KG1 (cell line): ENCODE results near the gene CPA1.

Experiments used
- DNase-seq: peaks from one replicate; lab custom pipeline; 2025; lab: John Stamatoyannopoulos, UW

Gene CPA1

DNA sequence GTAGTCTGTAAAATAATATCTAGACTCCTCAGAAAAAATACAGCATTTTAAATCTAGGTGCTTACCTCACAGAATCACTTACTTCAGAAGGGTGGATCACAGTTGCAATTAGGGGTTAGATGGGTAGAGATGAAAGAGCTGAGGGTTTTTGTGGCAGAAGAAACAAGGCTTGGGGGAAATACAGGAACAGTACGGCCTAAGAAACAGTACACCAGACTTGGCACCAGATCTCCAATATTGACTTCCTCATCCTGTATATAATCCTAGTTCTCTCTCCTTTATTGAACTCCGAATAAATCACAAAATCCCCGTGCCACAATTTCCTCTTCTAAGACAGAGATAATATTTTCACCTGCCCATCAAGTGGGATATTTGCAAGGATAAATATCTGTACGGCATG, 46.3 kb downstream of the CPA1 start:
- no peak for DNase-seq

DNA sequence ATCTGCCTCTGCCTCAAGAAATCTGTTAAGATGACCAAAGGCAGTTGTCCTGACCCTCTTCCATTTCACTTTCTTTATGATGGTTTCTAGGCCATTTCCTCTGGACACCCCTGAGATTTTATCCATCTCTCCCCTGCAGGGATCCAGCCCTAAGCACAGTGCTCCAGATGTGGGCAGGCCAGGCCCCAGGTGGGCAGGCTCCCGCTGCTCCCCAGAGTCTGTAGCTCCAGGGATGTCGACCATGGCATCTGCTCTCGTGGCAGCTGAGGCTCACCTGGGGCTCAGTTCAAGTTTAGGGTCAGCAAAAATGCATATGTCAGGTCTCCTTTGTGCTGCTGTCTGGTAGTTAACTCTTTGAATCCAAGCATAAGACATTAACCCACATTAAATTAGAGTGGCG, 48.7 kb downstream of the CPA1 start:
- no peak for DNase-seq

DNA sequence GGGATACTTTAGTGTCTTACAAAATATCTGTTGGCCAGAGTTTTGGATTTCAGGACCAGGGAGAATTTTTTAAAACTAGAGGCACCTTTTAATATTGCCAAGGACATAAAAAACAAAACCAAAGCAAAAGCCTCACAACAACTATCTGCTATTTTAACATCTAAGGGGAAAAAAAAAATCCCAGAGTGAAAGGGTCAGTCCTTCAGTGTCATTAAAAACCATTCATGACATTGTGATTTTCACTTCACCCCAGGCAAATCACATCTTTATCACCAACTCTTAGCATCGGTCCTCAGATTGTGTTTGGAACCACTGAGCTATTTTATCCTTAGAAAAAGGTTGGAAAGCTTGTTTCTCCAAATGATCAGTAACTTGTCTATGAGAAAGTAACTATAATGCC, 49.8 kb downstream of the CPA1 start:
- DNase-seq, result no peak

DNA sequence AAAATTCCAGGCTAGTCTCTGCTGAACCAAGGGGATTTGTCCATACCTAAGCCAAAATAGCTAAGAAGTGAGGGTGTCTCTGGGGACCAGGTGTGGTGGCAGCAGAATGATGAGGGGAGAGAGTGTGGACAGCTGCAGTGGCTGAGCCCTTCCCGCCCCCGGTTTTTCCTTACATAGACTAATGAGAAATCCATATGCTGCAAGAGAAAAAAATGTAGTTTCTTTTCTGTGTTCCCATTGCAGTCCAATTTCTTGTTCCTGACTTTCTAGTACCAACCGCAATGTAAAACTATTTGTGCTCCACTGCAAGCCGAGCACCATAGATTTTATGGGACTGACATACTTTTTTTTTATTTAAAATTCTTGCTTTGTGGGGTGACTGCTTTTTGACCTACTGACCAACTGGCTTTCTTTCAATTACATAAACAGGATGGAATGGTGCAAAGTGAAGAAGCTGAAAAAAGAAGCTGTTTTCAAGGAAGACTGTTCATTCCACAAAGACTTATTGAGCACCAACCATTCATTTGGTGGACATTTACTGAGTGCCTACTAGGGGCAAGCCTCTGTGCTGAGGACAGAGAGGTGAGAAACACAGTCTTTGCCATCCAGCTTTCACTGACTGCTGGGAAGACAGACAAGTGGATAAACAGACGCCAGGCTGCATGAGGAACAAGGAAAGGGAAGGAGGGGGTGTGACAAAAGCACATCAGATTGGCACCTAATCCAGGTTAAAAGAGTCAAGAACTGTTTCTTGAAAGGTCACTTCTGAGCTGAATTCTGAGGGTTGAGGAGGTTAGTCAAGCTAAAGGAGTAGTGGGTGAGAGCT, 50.8 kb downstream of the CPA1 start:
- no peak for DNase-seq

DNA sequence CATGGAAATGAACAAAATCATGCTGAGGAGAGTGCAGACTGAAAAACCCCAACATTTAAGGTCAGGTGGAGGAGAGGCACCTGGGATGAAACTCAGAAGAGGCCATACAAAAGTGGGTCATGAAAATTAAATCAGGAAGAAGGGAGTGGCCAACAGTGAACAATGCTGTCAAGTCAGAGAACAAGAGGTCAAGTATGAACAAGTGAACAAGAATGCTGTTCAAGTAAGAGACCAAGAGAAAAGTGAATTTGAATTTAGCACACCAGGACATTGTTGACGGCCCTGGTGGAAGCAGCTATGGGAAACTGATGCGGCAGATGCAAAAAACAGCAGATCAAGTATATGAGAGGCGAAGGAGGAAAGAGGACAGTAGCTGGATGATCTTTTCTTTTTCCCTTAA, 52.6 kb downstream of the CPA1 start:
- DNase-seq, result no peak

DNA sequence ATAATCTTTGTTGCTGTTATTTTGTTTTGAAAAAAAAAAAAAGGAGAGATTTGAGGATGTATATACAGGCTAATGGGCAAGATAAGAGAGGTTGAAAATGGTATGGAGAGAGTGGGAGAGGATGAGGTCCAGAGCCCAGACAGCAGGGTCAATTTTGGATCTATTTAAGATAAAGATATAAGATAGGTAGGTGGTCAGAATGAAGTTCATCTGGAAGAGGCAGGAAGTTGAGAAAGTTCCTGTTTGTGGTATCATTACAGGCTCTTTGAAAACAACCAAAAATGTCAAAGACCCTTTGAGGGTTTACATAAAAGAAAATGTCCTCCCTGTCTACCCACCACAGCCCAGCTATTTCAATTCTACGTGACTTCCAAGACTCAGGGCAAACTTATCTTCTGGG, 53.0 kb downstream of the CPA1 start:
- no peak for DNase-seq

DNA sequence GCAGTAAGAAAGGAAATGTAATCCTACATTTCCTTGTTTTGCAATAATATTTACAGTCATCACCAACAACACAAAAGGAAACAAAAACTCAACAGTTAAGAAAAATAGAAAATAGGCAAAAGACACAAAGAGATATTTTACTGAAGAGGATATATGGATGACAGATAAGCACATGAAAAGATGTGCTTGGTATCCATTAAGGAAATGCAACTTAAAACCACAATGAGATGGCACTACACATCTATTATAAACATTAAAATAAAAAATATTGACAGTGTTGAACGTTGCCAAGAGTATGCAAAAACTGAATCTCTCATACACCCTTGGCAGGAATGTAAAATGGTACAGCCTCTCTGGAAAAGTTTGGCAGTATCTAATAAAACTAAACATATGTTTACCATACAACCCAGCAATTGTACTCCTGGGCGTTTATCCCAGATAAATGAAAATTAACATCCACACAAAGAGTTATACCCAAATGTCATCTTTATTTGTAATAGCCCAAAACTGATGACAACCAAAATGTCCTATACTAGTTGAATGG, 55.1 kb downstream of the CPA1 start:
- no peak for DNase-seq

DNA sequence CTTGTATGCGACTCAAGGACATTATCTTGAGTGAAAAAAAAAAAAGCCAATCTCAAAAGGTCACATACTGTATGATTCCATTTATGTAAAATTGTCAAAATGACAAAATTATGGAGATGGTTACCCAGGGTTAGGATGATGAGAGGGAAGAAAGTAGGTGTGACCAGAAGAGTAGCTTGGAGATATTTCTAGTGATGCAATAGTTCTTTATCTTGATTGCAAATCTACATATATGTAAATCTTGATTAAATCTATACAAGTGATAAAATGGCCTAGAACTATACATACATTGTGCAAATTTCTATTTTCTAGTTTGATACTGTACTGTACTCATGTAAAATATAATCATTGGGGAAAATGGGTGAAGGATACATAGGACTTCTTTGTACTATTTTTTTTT, 56.0 kb downstream of the CPA1 start:
- DNase-seq, result no peak
